WI38 (cell line): Measurements from ENCODE around the gene PLAC1.

Source experiments
- H3K4me3 ChIP-seq: 2 replicates; pipeline ENCODE4 v1.5.1; 2011; ENCODE audit warnings: low read depth, mild to moderate bottlenecking, control low read depth, low read length
- TF ChIP-seq, protein P1 (sequence below): IDR thresholded peaks from 2 replicates; pipeline ENCODE4 v1.5.1; 2012; ENCODE audit warnings: low read depth, mild to moderate bottlenecking, control low read depth, low read length

PLAC1 gene, protein sequence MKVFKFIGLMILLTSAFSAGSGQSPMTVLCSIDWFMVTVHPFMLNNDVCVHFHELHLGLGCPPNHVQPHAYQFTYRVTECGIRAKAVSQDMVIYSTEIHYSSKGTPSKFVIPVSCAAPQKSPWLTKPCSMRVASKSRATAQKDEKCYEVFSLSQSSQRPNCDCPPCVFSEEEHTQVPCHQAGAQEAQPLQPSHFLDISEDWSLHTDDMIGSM

DNA sequence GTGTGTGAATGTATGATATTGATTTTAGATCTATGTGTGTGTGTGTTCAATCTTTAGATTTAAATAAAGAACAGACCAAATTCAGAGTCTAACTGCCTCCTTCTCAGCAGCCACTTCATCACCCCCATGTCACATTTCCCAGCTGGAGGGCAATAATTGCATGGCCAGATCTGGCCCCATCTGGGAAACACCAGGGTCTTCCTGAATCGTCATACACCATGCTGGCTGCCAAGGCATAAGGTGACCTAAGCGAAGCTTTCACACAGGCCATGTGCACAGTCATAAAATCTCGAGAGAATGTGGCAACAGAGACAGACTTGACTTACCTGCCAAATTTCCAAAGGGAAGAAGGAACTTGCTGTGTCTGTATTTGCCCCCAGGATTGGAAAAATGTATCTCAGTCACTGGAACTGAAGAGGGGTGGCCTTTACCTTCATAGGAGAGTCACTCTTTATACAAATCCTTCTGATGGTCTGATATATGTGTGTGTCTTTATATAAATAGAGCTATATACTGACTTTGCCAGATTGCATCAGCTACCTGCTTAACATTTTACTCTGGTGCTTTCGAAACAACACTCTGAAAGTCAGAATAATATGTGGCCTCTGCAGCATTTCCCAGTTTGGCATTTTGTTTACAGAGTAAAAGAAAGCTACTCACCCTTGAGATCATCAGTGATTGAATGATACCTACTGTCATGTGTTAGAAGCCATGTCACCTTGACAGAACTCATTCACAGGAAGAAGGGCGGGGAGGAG lies at the start of gene PLAC1:
Gene PLAC1 (minus strand): TSS at position 470 of the 758 bp plus-strand sequence. CDS start 91,789 bp downstream, outside the sequence.
- TF ChIP-seq, protein P1, sequence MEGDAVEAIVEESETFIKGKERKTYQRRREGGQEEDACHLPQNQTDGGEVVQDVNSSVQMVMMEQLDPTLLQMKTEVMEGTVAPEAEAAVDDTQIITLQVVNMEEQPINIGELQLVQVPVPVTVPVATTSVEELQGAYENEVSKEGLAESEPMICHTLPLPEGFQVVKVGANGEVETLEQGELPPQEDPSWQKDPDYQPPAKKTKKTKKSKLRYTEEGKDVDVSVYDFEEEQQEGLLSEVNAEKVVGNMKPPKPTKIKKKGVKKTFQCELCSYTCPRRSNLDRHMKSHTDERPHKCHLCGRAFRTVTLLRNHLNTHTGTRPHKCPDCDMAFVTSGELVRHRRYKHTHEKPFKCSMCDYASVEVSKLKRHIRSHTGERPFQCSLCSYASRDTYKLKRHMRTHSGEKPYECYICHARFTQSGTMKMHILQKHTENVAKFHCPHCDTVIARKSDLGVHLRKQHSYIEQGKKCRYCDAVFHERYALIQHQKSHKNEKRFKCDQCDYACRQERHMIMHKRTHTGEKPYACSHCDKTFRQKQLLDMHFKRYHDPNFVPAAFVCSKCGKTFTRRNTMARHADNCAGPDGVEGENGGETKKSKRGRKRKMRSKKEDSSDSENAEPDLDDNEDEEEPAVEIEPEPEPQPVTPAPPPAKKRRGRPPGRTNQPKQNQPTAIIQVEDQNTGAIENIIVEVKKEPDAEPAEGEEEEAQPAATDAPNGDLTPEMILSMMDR, result no peak
- H3K4me3 ChIP-seq, result no peak within 1 kb of the TSS

DNA sequence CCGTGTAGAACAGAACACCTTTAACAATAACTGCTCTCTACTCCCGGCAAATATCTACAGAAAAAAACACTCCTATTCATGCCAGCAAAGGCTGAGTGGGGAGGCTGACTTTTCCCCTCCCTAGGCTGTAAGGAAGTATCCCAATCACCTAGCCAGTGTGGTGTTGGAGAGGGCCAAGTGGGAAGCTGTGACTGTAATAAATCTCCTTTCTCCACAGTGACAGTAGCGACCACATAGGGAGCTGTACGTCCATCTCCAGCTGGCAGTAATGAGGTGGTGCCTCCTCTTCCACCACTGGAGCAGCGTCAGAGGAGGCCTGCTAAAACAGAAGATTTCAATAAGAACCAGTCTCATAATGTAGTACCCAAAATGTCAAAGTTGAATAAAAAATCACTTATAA lies 47.9 kb upstream of the PLAC1 start:
- TF ChIP-seq, protein P1, result no peak
- no peak overlapping the region for H3K4me3 ChIP-seq

DNA sequence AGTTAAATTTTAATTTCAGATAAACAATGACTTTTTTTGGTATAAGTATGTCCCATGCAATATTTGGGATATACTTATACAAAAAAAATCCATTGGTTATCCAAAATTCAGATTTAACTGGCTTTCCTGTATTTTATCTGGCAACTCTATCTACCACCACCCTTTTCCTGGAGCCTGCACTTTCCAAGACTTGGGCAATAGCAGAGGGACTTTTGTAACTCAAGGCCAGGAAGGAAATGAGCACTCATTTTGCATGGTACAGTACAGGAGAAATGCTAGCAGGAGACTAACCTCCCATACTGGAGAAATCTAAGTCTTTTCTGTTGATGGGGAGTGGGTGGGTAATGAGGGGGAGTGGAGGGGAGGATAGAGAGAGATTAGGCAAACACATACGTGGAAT lies 37.7 kb upstream of the PLAC1 start:
- no peak overlapping the region for H3K4me3 ChIP-seq
- TF ChIP-seq, protein P1, result no peak

DNA sequence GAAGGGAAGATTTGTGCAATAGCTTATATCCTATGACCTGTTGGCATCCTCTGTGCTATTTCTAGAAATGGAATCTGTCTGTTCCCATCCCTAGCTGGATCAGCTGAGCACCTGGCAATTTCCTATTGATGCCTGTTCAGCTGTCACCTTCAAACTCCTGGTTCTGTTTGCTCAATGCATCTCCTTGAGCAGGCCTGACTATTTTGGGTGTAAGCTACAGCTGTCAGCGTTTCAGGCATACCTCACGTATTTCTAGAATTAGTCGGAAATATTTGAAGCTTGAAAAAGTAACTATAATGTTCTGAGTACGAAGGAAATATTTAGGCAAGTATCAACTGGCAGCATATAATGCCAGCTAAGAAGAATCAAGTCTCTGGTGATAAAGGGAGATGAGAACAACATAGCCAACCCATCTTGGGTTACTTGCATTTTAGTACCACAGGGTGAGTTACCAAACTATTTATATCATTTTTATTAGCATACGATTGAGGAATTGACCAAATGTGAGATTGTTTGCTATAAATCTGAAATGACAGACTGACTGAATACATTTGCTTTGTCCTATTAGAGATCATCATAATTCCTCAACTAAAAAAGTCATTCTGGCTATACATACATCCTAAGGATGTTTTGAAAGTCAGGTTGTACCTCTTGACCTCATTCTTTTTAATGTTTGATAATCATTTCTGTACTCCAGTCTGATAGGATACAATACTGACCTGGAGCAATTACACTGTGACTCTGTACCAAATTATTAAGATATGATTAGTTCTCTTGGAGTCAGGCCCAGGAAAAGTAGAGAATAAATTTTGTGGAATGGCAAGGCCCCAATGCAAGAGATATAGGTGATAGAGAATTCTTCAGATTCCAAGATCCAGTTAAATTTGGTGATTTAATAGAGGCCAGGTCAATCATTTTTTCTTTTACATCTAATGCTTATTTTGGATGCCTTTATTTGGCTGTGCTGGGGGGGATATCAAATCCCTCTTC lies 36.4 kb upstream of the PLAC1 start:
- H3K4me3 ChIP-seq, result no peak overlapping the region
- TF ChIP-seq, protein P1, result no peak

DNA sequence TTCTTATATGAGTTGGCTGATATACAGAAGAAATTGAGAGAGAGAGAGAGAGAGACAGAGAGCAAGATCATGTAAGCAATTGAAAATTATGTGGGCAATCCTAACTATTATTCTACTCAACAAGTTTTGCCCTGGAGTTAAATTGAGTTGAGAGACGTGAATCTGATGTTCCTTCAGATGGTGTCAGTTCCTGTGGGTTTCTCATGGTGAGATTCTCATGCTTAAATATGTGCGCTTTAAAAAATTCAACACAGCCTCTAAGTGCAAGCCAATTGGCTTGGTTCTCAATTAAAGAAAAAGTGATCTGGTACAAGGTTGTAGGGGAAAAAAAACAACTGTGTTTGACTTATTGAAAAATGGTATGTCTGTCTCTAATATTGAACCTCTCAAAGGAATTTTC lies 35.4 kb upstream of the PLAC1 start:
- H3K4me3 ChIP-seq, result no peak overlapping the region
- TF ChIP-seq, protein P1, result no peak

DNA sequence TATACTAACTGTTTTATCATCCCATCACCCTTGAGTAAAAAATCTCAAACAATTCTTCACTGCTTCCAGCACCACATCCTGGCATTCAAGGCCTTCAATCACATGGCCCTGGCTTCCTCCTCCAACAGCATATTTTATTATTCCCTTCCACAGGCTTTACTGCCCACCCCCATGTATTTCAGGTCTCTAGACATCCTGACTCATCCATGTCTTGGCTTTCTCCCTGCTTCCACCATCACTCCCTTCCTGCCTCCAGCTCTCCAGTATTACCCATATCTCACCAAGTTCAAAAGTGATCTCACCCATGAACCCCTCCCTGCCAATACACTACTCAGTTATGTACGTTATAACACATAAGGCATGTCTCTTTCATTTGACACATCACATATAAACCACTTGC lies 34.7 kb upstream of the PLAC1 start:
- TF ChIP-seq, protein P1, result no peak
- H3K4me3 ChIP-seq, result no peak overlapping the region

DNA sequence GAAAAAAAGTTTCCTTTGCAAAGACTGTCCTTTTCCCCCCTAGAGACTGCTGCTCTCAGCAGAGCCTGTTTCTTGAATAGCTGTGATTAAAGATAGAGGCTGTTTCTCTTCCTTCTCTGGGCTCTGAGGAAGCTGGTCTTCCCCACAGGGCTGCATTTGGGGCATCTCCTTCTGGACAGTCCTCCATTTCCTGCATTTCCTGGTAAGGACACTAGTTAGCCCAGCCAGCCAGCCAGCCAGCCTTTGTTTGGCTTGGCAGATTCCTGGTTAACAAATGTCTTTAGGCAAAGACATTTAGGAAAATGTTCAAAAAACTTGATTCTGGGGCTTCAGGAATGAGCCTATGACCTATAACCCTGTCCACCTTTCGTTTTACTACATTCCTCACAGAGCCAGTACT lies 34.0 kb upstream of the PLAC1 start:
- no peak overlapping the region for H3K4me3 ChIP-seq
- TF ChIP-seq, protein P1, result no peak
